A549 (cell line): ENCODE measurements around the gene JAZF1. TPM values are rescaled to one million over a fixed set of nuclear protein-coding genes. Genes with fewer than 3 reads are reported as not detected.

Experiments
- ATAC-seq, 2 experiments: fragments of 200-7000 bp in 1 of 2; fragments of >200 bp in 1 of 2; cut with Nextera tagmentation in 1 of 2; cut with Tn5 transposase in 1 of 2; 3 replicates each; pipeline versions ENCODE4 v1.8.0 to v1.9.1; 2018 to 2020; ENCODE audit warnings: mild to moderate bottlenecking in 1 of 2, moderate library complexity in 1 of 2
- CTCF ChIA-PET: fragments of 300-600 bp; sonication (Branson Sonifier 250); formaldehyde crosslinking; extraction: SDS; loops from one replicate; lab custom pipeline; 2021; ENCODE audit warnings: antibody characterized with exemption, inconsistent platforms; lab: Yijun Ruan, JAX
- POLR2A ChIA-PET: fragments of 350-600 bp; formaldehyde crosslinking; extraction: SDS; loops from one replicate; lab custom pipeline; 2021; ENCODE audit warnings: antibody characterized with exemption, inconsistent platforms; lab: Yijun Ruan, JAX
- DNase-seq, 2 experiments: peaks; one replicate each; pipeline versions ENCODE4 v3.0.0 to v3.0.0-alpha.2; 2011 to 2016; ENCODE audit warnings: low read depth in 1 of 2, low spot score in 1 of 2
- FAIRE-seq: peaks from 2 replicates; lab custom pipeline; 2011; peaks lifted over from hg19 to GRCh38; lab: Jason Lieb, UNC
- H3K27ac ChIP-seq, 2 experiments: fragments of >200 bp; sonication (Bioruptor Twin); formaldehyde crosslinking; 3 replicates each; pipeline ENCODE4 v1.5.1; 2016 to 2017
- H3K4me1 ChIP-seq: fragments of >200 bp; sonication (Bioruptor Twin); formaldehyde crosslinking; 3 replicates; pipeline ENCODE4 v1.6.1; 2016
- H3K4me2 ChIP-seq: fragments of >200 bp; sonication (Bioruptor Twin); formaldehyde crosslinking; 3 replicates; pipeline ENCODE4 v1.6.1; 2016
- H3K4me3 ChIP-seq: fragments of >200 bp; sonication (Bioruptor Twin); formaldehyde crosslinking; 3 replicates; pipeline ENCODE4 v1.5.1; 2016
- H3K9me3 ChIP-seq: fragments of >200 bp; sonication (Bioruptor Twin); formaldehyde crosslinking; 3 replicates; pipeline ENCODE4 v1.6.1; 2016
- BHLHE40 ChIP-seq: IDR thresholded peaks from 2 replicates; pipeline ENCODE4 v1.6.1; 2012; ENCODE audit warnings: low read depth, low read length, inconsistent platforms
- CBX2 ChIP-seq: fragments of 200-600 bp; sonication (generic); IDR thresholded peaks from 2 replicates; pipeline ENCODE4 v1.6.1; 2016; ENCODE audit warnings: low read depth, mild to moderate bottlenecking, borderline replicate concordance
- CBX8 ChIP-seq: fragments of 200-600 bp; sonication (generic); IDR thresholded peaks from 2 replicates; pipeline ENCODE4 v1.6.1; 2016
- CEBPB ChIP-seq, 2 experiments: fragments of >200 bp in 1 of 2; sonication (Bioruptor Twin) in 1 of 2; formaldehyde crosslinking in 1 of 2; IDR thresholded peaks; 2 replicates each; pipeline ENCODE4 v1.6.1; 2012 to 2016
- CHD4 ChIP-seq: fragments of 200-600 bp; sonication (generic); IDR thresholded peaks from 2 replicates; pipeline ENCODE4 v1.6.1; 2016; ENCODE audit warnings: antibody characterized with exemption, mild to moderate bottlenecking, borderline replicate concordance
- CTCF ChIP-seq: fragments of >200 bp; sonication (Bioruptor Twin); formaldehyde crosslinking; IDR thresholded peaks from 3 replicates; pipeline ENCODE4 v1.5.1; 2016
- E2F6 ChIP-seq: IDR thresholded peaks from 2 replicates; pipeline ENCODE4 v1.6.1; 2012; ENCODE audit warnings: low read depth, borderline replicate concordance
- EHF ChIP-seq: fragments of 250-450 bp; sonication (Bioruptor Pico); IDR thresholded peaks from 2 replicates; pipeline ENCODE4 v1.5.0; 2020; ENCODE audit warnings: mild to moderate bottlenecking
- EHMT2 ChIP-seq: fragments of 200-600 bp; sonication (generic); IDR thresholded peaks from 2 replicates; pipeline ENCODE4 v1.6.1; 2016; ENCODE audit warnings: antibody characterized with exemption, low read depth, mild to moderate bottlenecking, moderate library complexity
- HDAC2 ChIP-seq: fragments of 200-600 bp; sonication (generic); IDR thresholded peaks from 2 replicates; pipeline ENCODE4 v1.6.1; 2016
- HES2 ChIP-seq: fragments of >200 bp; sonication (Bioruptor Twin); formaldehyde crosslinking; IDR thresholded peaks from 2 replicates; pipeline ENCODE4 v1.6.1; 2016
- HMGXB4 ChIP-seq: fragments of 250-450 bp; sonication (Bioruptor Pico); IDR thresholded peaks from 2 replicates; pipeline ENCODE4 v1.5.0; 2021; ENCODE audit warnings: mild to moderate bottlenecking, moderate library complexity, borderline replicate concordance
- HOXA7 ChIP-seq: fragments of 250-450 bp; sonication (Bioruptor Pico); IDR thresholded peaks from 2 replicates; pipeline ENCODE4 v1.5.0; 2020; ENCODE audit warnings: mild to moderate bottlenecking, moderate library complexity
- HOXB13 ChIP-seq: fragments of 250-450 bp; sonication (Bioruptor Pico); IDR thresholded peaks from 2 replicates; pipeline ENCODE4 v1.5.0; 2020; ENCODE audit warnings: low read depth, mild to moderate bottlenecking, moderate library complexity
- HOXB5 ChIP-seq: fragments of 250-450 bp; sonication (Bioruptor Pico); IDR thresholded peaks from 2 replicates; pipeline ENCODE4 v1.5.0; 2020; ENCODE audit warnings: mild to moderate bottlenecking, moderate library complexity
- JUN ChIP-seq, 2 experiments: fragments of >200 bp; sonication (Bioruptor Twin); formaldehyde crosslinking; IDR thresholded peaks; 2 replicates in 1 of 2; 3 replicates in 1 of 2; pipeline ENCODE4 v1.6.1; 2016 to 2017
- JUNB ChIP-seq: fragments of >200 bp; sonication (Bioruptor Twin); formaldehyde crosslinking; IDR thresholded peaks from 2 replicates; pipeline ENCODE4 v1.6.1; 2016
- MAFK ChIP-seq: fragments of 450-650 bp; IDR thresholded peaks from 2 replicates; pipeline ENCODE4 v1.6.1; 2014; ENCODE audit not compliant: partially characterized antibody
- PHF8 ChIP-seq: fragments of 200-600 bp; sonication (generic); IDR thresholded peaks from 2 replicates; pipeline ENCODE4 v1.6.1; 2016; ENCODE audit warnings: low read depth, mild to moderate bottlenecking, antibody characterized with exemption, moderate library complexity, borderline replicate concordance
- POLR2A ChIP-seq: IDR thresholded peaks from 2 replicates; pipeline ENCODE4 v1.6.1; 2012; ENCODE audit warnings: mild to moderate bottlenecking, low read length
- POLR2AphosphoS2 ChIP-seq: conservative IDR thresholded peaks from 2 replicates; pipeline ENCODE4 v1.6.1; 2012; ENCODE audit warnings: low read length, improper control_type of control experiment, inconsistent platforms
- RARB ChIP-seq: fragments of 250-450 bp; sonication (Bioruptor Pico); IDR thresholded peaks from 2 replicates; pipeline ENCODE4 v1.8.0; 2021; ENCODE audit warnings: mild to moderate bottlenecking, moderate library complexity
- RFX5 ChIP-seq: fragments of 450-650 bp; IDR thresholded peaks from 2 replicates; pipeline ENCODE4 v1.7.1; 2014; ENCODE audit warnings: antibody characterized with exemption, mild to moderate bottlenecking, moderate library complexity
- SMC3 ChIP-seq: fragments of >200 bp; sonication (Bioruptor Twin); formaldehyde crosslinking; IDR thresholded peaks from 3 replicates; pipeline ENCODE4 v1.6.1; 2018; ENCODE audit warnings: inconsistent platforms
- USF2 ChIP-seq: fragments of 450-650 bp; IDR thresholded peaks from 2 replicates; pipeline ENCODE4 v1.6.1; 2014; ENCODE audit warnings: antibody characterized with exemption
- ZFP36 ChIP-seq: fragments of 450-650 bp; IDR thresholded peaks from 2 replicates; pipeline ENCODE4 v1.6.1; 2014; ENCODE audit warnings: borderline replicate concordance; ENCODE audit not compliant: partially characterized antibody
- ZNF302 ChIP-seq: fragments of 250-450 bp; sonication (Bioruptor Pico); IDR thresholded peaks from 2 replicates; pipeline ENCODE4 v1.9.0; 2021; ENCODE audit warnings: inconsistent platforms, mild to moderate bottlenecking, moderate library complexity
- ZSCAN20 ChIP-seq: fragments of 250-450 bp; sonication (Bioruptor Pico); IDR thresholded peaks from 2 replicates; pipeline ENCODE4 v1.8.0; 2022; ENCODE audit warnings: mild to moderate bottlenecking, moderate library complexity
- WGBS: methylation state at CpG from one replicate; pipeline ENCODE4 v1.1.6; 2017; ENCODE audit errors: missing lambda C conversion rate; 5-methylcytosine and 5-hydroxymethylcytosine counted together
- polyA plus RNA-seq, 4 experiments: library from polyadenylated mRNA; depleted of rRNA in 3 of 4; stranded (reverse); fragments of >200 nt; fragmentation: RNase III in 1 of 4; extraction: RNeasy Plus Mini Kit Qiagen cat#74134 plus additional on column Dnase treatment in 1 of 4; gene quantifications; 2 replicates in 3 of 4; 3 replicates in 1 of 4; pipeline ENCODE4 v1.2.3, GENCODE V29; 2011 to 2017

Gene JAZF1
- polyA plus RNA-seq, 2 of the 4 experiments (the other 2 are of a cell fraction) = 1.9 to 2.8 TPM

GRCh38 chr7:28088901-28089714, 91.5 kb downstream of the JAZF1 start:
- no peak for FAIRE-seq

GRCh38 chr7:28088032-28088431, 92.6 kb downstream of the JAZF1 start:
- Histone ChIP-seq H3K27ac (no peak overlapping the region), H3K4me1 (peaks cover 18% of the 10 kb centered on the region), H3K4me2 (no peak overlapping the region), H3K9me3 (no peaks in the 10 kb centered on the region), H3K4me3 (no peak overlapping the region)
- POLR2A ChIA-PET = no interaction called here
- FAIRE-seq (no peak), ATAC-seq (no peak), DNase-seq (no peak)
- no peak for TF ChIP-seq HOXB13 (CRISPR knock-in tag)
- no peak for TF ChIP-seq HOXA7 (CRISPR knock-in tag)
- no peak for TF ChIP-seq ZFP36
- no peak for TF ChIP-seq JUN (IDR thresholded peaks at IDR 0.05)
- TF ChIP-seq POLR2AphosphoS2 = no peak
- TF ChIP-seq CBX2 = no peak
- no peak for TF ChIP-seq HES2
- TF ChIP-seq RARB (CRISPR knock-in tag) = no peak
- TF ChIP-seq PHF8 = no peak
- no peak for TF ChIP-seq HDAC2
- TF ChIP-seq ZSCAN20 (CRISPR knock-in tag) = no peak
- TF ChIP-seq E2F6 = no peak
- no peak for TF ChIP-seq EHMT2
- TF ChIP-seq SMC3 = no peak
- TF ChIP-seq CHD4 = no peak
- 87% methylated on average over 4 of the region's 4 CpGs for WGBS
- CTCF ChIA-PET = interaction anchor here (0.6 to 3.7 kb wide), 10 partner anchors 8 to 893 kb away, joined by 3 to 10 read pairs (median 4); no protein-coding TSS in a partner anchor

More at GRCh38 chr7:28088901-28089714, 91.5 kb downstream of the JAZF1 start:
- Histone ChIP-seq H3K4me1 (peaks cover 7% of the 10 kb centered on the region; the same call in 2 of the 3 replicates), H3K9me3 (no peaks in the 10 kb centered on the region), H3K4me2 (no peak overlapping the region), H3K4me3 (no peak overlapping the region), H3K27ac (no peak overlapping the region)
- ATAC-seq (no peak), DNase-seq (no peak)
- 92% methylated on average over 6 of the region's 6 CpGs for WGBS
- TF ChIP-seq HMGXB4 (CRISPR knock-in tag) (no peak), HOXB5 (CRISPR knock-in tag) (no peak), ZFP36 (no peak), EHF (no peak), POLR2A (no peak), MAFK (no peak), ZNF302 (CRISPR knock-in tag) (no peak), PHF8 (no peak), JUN (IDR thresholded peaks at IDR 0.05) (no peak), POLR2AphosphoS2 (no peak), CTCF (no peak), RFX5 (no peak), CBX8 (no peak), JUNB (no peak), USF2 (no peak), CEBPB (IDR thresholded peaks at IDR 0.05) (no peak), BHLHE40 (no peak)
- CTCF ChIA-PET = interaction anchor here (0.6 to 1.8 kb wide), 6 partner anchors 11 to 890 kb away, joined by 3 to 8 read pairs (median 3); no protein-coding TSS in a partner anchor
- POLR2A ChIA-PET = no interaction called here
